ENCODE results near the gene GLRX3.

GRCh38 chr10:130194991-130195645 is 58.9 kb downstream of the GLRX3 start:
- TF ChIP-seq CTCF (IDR thresholded peaks at IDR 0.05; ENCODE audit: borderline replicate concordance, extremely low read depth, low read length, poor library complexity, severe bottlenecking) (no peak), EZH2 (IDR thresholded peaks at IDR 0.05; ENCODE audit: borderline replicate concordance, low read depth, low read length, severe bottlenecking) (no peak)
